ENCODE results near the gene GIT2.
"Not testable (repeated sequence)": the region's sequence is repeated elsewhere in the genome, so short reads cannot be mapped to it uniquely, and the experiment has no call there.

GIT2 gene

GRCh38 chr12:109944561-109945359, 51.4 kb downstream of the GIT2 start:
- no peak for DNase-seq

- no peak for DNase-seq
Observed at GRCh38 chr12:109943811-109944210, 52.4 kb downstream of the GIT2 start.

- DNase-seq = no peak
Observed at GRCh38 chr12:109940339-109940923, 55.7 kb downstream of the GIT2 start.

- no peak for DNase-seq
Observed at GRCh38 chr12:109939504-109939903, 56.7 kb downstream of the GIT2 start.

- no peak for DNase-seq
Observed at GRCh38 chr12:109938947-109939346, 57.2 kb downstream of the GIT2 start.

GRCh38 chr12:109937371-109937770, 58.8 kb downstream of the GIT2 start:
- no peak for DNase-seq

- no peak for DNase-seq
Observed at GRCh38 chr12:109934026-109934425, 62.1 kb downstream of the GIT2 start.

- no peak for DNase-seq
Observed at GRCh38 chr12:109932878-109933503, 63.2 kb downstream of the GIT2 start.

- DNase-seq = no peak
Observed at GRCh38 chr12:109931143-109931542, 65.0 kb downstream of the GIT2 start.

GRCh38 chr12:109930028-109930800, 66.0 kb downstream of the GIT2 start:
- no peak for DNase-seq

GRCh38 chr12:109929326-109929725, 66.8 kb downstream of the GIT2 start:
- not testable (repeated sequence) for DNase-seq

- DNase-seq = no peak
Observed at GRCh38 chr12:109928058-109928656, 68.0 kb downstream of the GIT2 start.

GRCh38 chr12:109927622-109928021, 68.5 kb downstream of the GIT2 start:
- peak; percentile 15 for DNase-seq

GRCh38 chr12:109926488-109927210, 69.5 kb downstream of the GIT2 start:
- DNase-seq = no peak

- DNase-seq = no peak
Observed at GRCh38 chr12:109926016-109926415, 70.2 kb downstream of the GIT2 start.

GRCh38 chr12:109925185-109925840, 70.9 kb downstream of the GIT2 start:
- DNase-seq = no peak

GRCh38 chr12:109923481-109924245, 72.5 kb downstream of the GIT2 start:
- DNase-seq = no peak

GRCh38 chr12:109923038-109923437, 73.1 kb downstream of the GIT2 start:
- DNase-seq = no peak

GRCh38 chr12:109921982-109922381, 74.2 kb downstream of the GIT2 start:
- DNase-seq = no peak

- DNase-seq = no peak
Observed at GRCh38 chr12:109920261-109920780, 75.8 kb downstream of the GIT2 start.

GRCh38 chr12:109919456-109919855, 76.7 kb downstream of the GIT2 start:
- no peak for DNase-seq
